NCI-H187 treated with DMSO at 0.1 percent for 48 hours (cell line): ENCODE results near the gene LARP1B.
"Not testable (repeated sequence)": the region's sequence is repeated elsewhere in the genome, so short reads cannot be mapped to it uniquely, and the experiment has no call there.

Source experiments
- DNase-seq: peaks from one replicate; lab custom pipeline; 2025; lab: John Stamatoyannopoulos, UW

The LARP1B gene

GRCh38 chr4:128060699-128061565 lies at the start of gene LARP1B:
TSS of gene LARP1B (plus strand) at chr4:128061312. CDS start at chr4:128074952, 13,640 bp downstream.
- peak; percentile 26 for DNase-seq

- DNase-seq = no peak
These were observed 35.8 kb upstream of the LARP1B start for GRCh38 chr4:128025319-128025718.

- DNase-seq = no peak
These were observed 31.2 kb upstream of the LARP1B start for GRCh38 chr4:128029907-128030306.

DNA sequence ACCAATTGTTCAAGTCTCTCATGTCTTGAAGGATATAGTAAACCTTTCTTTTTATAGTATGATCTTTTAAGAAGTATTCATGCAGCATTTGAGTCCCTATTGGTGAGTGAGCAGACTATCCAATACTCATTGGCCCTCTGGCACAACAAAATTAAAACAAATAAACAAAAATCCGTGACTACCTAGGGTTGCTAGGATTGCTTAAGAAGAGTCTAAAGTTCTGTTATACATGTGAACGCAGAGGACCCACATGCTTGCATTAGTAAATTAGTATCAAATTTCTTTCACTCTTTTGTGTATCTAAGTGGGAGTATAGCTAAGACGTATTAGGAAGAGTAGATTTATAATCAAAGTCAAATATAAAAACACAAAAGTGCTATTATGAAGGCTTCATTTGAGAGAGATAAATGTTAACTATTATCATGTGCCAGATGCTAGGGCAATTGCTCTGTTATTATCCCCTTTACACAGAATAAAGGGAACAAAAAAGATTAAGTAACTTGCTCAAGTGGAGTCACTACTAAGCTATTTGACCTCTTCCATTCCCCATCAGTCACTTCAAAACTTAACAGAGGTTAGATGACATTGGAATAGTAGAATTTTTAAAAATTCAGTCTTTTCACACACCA lies 29.2 kb upstream of the LARP1B start:
- DNase-seq = no peak

- no peak for DNase-seq
These were observed 21.5 kb upstream of the LARP1B start for GRCh38 chr4:128039568-128039967.

DNA sequence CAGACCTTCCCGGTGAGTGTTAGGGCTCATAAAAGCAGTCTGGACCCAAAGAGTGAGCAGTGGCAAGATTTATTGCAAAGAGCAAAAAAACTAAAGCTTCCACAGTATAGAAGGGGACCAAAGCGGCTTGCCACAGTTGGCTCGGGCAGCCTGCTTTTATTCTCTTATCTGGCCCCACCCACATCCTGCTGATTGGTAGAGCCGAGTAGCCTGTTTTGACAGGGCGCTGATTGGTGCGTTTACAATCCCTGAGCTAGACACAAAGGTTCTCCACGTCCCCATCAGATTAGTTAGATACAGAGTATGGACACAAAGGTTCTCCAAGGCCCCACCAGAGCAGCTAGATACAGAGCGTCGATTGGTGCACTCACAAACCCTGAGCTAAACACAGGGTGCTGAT lies 14.1 kb upstream of the LARP1B start:
- DNase-seq = not testable (repeated sequence)

DNA sequence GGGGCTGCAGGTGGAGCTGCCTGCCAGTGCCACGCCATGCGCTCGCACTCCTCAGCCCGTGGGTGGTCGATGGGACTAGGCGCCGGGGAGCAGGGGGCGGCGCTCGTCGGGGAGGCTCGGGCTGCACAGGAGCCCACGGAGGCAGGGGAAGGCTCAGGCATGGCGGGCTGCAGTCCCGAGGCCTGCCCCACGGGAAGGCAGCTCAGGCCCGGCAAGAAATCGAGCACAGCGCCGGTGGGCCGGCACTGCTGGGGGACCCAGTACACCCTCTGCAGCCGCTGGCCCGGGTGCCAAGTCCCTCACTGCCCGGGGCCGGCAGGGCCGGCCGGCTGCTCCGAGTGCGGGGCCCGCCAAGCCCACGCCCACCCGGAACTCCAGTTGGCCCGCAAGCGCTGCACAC lies 13.6 kb upstream of the LARP1B start:
- DNase-seq = not testable (repeated sequence)

DNA sequence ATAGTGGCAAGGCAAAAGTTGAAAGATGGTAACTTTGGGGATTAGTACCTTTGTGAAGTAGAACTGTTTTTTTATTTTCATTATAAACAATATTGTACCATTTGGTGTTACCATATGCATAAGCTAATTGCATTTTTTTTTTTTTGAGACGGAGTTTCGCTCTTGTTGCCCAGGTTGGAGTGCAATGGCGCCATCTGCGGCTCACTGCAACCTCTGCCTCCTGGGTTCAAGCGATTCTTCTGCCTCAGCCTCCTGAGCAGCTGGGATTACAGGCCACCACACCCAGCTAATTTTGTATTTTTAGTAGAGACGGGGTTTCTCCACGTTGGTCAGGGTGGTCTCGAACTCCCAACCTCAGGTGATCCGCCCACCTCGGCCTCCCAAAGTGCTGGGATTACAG lies 9.9 kb upstream of the LARP1B start:
- not testable (repeated sequence) for DNase-seq

DNA sequence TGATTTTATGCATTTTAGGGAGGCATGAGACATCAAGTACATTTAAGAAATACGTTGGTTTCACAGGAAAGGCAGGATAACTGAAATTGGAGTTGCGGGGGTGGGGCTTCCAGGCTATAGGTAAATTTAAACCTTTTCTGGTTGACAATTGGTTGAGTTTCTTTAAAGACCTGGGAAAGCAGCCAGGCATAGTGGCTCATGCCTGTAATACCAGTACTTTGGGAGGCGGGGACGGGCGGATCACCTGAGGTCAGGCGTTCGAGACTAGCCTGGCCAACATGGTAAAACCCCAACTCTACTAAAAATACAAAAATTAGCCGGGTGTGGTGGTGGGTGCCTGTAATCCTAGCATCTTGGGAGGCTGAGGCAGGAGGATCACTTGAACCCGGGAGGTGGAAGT lies 6.2 kb upstream of the LARP1B start:
- not testable (repeated sequence) for DNase-seq

DNA sequence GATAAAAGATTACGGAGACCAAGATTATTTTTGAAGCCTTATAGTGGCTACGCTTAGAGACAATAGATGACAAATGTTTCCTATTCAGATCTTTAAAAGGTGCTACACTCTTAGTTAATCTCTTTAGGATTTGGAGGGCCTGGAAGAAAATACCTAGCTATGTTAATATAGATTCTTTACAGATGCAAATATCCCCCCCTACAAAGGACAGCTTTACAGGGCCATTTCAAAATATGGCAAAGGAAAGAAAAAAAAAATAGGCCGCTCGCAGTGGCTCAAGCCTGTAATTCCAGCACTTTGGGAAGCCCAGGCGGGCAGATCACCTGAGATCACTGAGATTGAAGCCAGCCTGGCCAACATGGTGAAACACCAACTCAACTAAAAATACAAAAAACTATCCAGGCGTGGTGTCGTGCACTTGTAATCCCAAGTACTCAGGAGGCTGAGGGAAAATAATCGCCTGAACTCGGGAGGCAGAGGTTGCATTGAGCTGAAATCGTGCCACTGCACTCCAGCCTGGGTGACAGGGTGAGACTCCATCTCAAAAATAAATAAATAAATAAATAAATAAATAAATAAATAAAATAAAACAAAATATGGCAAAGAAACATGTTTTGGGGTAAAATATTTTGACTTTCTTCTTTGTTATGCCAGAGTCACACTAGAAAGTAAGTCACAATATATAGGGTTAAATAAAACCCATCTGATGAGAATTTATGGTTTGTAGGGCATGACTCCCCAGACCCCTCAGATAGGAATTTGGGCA lies 5.5 kb upstream of the LARP1B start:
- not testable (repeated sequence) for DNase-seq

GRCh38 chr4:128056396-128056795 lies 4.7 kb upstream of the LARP1B start:
- no peak for DNase-seq

DNA sequence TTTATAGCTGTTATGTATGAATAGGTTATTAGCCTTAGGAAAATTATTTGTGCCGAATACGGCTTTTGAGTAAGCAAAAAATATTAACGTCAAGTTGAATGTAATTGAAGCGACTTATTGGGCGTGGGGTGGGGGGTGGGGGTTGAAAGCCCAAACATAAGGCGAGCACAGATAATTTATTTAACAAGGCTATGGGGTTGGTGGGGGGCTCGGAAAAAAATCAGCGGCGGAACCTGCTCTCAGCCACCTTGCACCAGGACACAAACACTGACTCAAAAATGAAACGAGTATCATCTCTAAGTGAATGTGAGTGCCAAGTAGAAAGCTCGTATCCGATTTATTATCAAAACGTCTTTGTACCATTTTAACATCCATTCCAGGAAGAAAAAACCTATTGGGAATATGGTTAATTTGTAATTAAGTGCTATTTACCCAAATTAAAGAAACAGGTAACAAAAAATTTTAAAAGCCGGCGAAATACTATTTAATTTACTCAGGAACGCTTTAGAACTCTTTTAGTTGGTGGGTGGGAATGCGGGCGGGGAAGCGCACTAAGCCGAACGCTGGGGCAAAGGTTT lies 902 bp upstream of the LARP1B start:
- DNase-seq = no peak

- DNase-seq = peak; percentile 8
These were observed 739 bp downstream of the LARP1B start for GRCh38 chr4:128061566-128062536.

DNA sequence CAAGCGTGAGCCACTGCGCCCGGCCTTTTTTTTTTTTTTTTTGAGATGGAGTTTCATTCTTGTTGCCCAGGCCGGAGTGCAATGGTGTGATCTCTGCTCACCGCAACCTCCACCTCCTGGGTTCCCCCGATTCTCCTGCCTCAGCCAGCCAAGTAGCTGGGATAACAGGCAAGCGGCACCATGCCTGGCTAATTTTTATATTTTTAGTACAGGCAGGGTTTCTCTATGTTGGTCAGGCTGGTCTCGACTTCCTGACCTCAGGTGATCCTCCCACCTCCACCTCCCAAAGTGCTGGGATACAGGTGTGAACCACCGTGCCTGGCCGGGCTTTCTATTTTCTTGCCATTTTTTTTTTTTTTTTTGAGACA lies 5.3 kb downstream of the LARP1B start:
- not testable (repeated sequence) for DNase-seq

DNA sequence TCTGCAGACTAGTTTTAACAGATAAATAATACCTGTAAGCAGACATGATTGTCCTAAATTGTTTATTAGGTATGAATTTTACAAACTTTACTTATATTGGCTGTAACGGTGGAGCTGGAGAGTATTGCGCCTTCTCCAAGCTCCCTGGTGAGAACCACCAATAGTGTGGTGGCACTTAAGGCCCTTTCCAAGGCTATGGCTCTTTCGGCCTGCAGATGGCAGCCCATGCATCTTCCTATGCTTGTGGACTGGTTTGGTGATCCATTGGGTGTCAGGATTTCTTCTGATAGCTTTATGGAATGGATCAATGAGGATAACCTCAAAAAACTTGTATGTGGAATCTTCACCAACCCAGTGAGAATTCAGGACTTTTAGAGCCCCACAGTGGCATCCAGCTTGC lies 7.8 kb downstream of the LARP1B start:
- no peak for DNase-seq

- DNase-seq = no peak
These were observed 15.4 kb downstream of the LARP1B start for GRCh38 chr4:128076464-128076863.

- not testable (repeated sequence) for DNase-seq
These were observed 34.2 kb downstream of the LARP1B start for GRCh38 chr4:128095293-128095692.

GRCh38 chr4:128107766-128108165 lies 46.7 kb downstream of the LARP1B start:
- no peak for DNase-seq

GRCh38 chr4:128123036-128123435 lies 61.9 kb downstream of the LARP1B start:
- no peak for DNase-seq

- DNase-seq = no peak
These were observed 69.5 kb downstream of the LARP1B start for GRCh38 chr4:128130621-128131020.

GRCh38 chr4:128134925-128135324 lies 73.8 kb downstream of the LARP1B start:
- no peak for DNase-seq
